Activated B cell treated with CpG ODN at 0.5 μM for 24 hours (primary cell): ENCODE measurements around the gene PTPRJ. TPM values are rescaled to one million over a fixed set of nuclear protein-coding genes. Genes with fewer than 3 reads are reported as not detected.

ENCODE experiments used
- ATAC-seq: fragments of 200-7000 bp; cut with Tn5 transposase; one replicate; pipeline ENCODE4 v1.10.0; 2021; ENCODE audit warnings: low read depth, mild to moderate bottlenecking, moderate library complexity
- CTCF ChIA-PET: fragments of 350-600 bp; sonication (Branson Sonifier 250); formaldehyde crosslinking; loops from one replicate; lab custom pipeline; 2021; ENCODE audit warnings: antibody characterized with exemption; lab: Charles Lee
- POLR2A ChIA-PET: fragments of 350-600 bp; sonication (Branson Sonifier 250); formaldehyde crosslinking; loops from one replicate; lab custom pipeline; 2021; ENCODE audit warnings: antibody characterized with exemption; lab: Charles Lee
- DNase-seq: peaks from one replicate; pipeline ENCODE4 v3.0.0; 2022
- H3K27ac Mint-ChIP-seq: one replicate; pipeline ENCODE4 v1.8.0; 2020; ENCODE audit warnings: mixed read lengths
- H3K27me3 Mint-ChIP-seq: one replicate; pipeline ENCODE4 v1.8.0; 2021; ENCODE audit warnings: mixed read lengths
- H3K36me3 Mint-ChIP-seq: one replicate; pipeline ENCODE4 v1.8.0; 2021; ENCODE audit warnings: low read depth, mixed read lengths
- H3K4me1 Mint-ChIP-seq: one replicate; pipeline ENCODE4 v1.8.0; 2021; ENCODE audit warnings: mixed read lengths
- H3K4me3 Mint-ChIP-seq: one replicate; pipeline ENCODE4 v1.8.0; 2020; ENCODE audit warnings: mild to moderate bottlenecking, mixed read lengths
- H3K9me3 Mint-ChIP-seq: one replicate; pipeline ENCODE4 v1.8.0; 2020; ENCODE audit warnings: mixed read lengths
- intact Hi-C: fragments of 100-400 bp; cut with micrococcal nuclease; formaldehyde crosslinking; loops from one replicate; pipeline ENCODE4 v1.15.1; 2024
- total RNA-seq: library from RNA; stranded (reverse); gene quantifications from 2 replicates; pipeline ENCODE4 v1.2.3, GENCODE V29; 2022
- TF ChIP-seq, protein P1 (sequence below): fragments of 200-600 bp; IDR thresholded peaks from one replicate; pipeline ENCODE4 v1.8.0; 2022; ENCODE audit warnings: antibody characterized with exemption, mild to moderate bottlenecking

Gene PTPRJ
- total RNA-seq, 1 donor from 2014 or later = 19.2 TPM

- no peak overlapping the region for H3K4me3 Mint-ChIP-seq
- ChIA-PET CTCF (no interaction called here), POLR2A (no interaction called here)
- intact Hi-C loops = no loop called here
- no peak overlapping the region for H3K27ac Mint-ChIP-seq
- no peak for DNase-seq
- no peak for ATAC-seq
- H3K4me1 Mint-ChIP-seq = peaks cover 42% of the 10 kb centered on the region
- no peaks in the 10 kb centered on the region for H3K36me3 Mint-ChIP-seq
- no peaks in the 10 kb centered on the region for H3K27me3 Mint-ChIP-seq
- H3K9me3 Mint-ChIP-seq = no peaks in the 10 kb centered on the region
- TF ChIP-seq, protein P1, sequence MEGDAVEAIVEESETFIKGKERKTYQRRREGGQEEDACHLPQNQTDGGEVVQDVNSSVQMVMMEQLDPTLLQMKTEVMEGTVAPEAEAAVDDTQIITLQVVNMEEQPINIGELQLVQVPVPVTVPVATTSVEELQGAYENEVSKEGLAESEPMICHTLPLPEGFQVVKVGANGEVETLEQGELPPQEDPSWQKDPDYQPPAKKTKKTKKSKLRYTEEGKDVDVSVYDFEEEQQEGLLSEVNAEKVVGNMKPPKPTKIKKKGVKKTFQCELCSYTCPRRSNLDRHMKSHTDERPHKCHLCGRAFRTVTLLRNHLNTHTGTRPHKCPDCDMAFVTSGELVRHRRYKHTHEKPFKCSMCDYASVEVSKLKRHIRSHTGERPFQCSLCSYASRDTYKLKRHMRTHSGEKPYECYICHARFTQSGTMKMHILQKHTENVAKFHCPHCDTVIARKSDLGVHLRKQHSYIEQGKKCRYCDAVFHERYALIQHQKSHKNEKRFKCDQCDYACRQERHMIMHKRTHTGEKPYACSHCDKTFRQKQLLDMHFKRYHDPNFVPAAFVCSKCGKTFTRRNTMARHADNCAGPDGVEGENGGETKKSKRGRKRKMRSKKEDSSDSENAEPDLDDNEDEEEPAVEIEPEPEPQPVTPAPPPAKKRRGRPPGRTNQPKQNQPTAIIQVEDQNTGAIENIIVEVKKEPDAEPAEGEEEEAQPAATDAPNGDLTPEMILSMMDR = no peak
These were observed 117.7 kb downstream of the PTPRJ start for GRCh38 chr11:48098024-48098423.

DNA sequence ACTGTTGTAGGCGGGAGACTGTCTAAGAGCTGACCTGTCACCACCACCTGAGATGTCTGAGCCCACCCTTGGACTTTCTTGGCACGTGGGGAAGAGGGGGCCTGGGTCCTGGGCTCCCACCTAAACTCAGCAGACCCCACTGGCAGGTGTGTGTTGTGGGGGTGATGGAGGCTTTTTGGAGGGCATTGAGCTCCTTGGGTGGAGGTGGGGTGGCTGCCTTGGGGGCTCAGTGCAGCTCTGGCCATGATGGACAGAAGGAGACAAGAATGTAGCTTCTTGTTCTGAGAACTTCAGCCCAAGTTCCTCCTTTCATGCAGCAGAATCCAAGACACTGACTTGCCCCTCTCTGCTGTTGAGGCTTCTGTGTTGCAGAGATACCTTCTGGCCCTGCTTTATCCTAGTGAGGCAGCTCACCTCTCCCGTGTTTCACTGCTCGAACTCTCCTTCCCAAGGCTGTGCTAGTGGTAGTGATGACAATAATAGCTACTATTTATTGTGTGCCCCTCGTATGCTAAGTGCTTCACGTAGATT is 119.6 kb downstream of the PTPRJ start:
- Mint-ChIP-seq H3K4me1 (peaks cover 47% of the 10 kb centered on the region), H3K36me3 (no peaks in the 10 kb centered on the region), H3K27ac (no peak overlapping the region)

DNA sequence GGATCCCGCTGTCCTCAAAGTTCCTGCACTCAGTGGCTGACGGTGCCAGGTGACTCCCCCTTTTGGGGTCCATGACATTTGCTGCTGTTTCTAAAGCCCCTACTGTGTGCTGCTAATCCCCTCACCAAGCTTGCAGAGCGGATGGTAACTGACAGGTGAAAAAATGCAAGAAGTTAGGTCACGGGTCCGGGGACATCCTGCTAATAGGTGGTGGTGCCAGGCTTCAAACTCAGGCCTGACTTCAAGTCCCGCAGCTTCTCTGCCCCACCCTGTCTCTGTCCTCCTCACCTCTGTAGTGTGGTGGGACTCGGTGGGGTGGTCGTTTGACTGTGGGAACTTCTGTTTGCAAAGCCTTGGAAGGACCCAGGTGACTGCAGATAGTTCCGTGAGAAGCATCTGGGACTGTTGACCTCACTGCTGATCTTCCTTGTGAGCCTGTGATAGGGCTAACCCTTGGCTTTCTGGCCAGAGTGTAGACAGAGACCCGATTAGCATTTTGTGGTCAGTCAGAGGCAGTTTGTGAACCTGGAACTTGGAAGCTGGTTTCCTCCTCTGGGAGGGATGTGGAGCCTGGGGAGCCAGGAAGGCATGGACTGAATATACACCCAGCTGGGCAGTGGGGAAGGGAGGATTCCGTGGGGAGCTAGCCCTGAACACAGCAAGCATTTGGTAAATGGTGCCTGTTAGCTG is 120.8 kb downstream of the PTPRJ start:
- ATAC-seq = no peak
- no peak for DNase-seq
- POLR2A ChIA-PET = interaction anchor here (1.5 kb wide), 1 partner anchor 9 kb away, joined by 14 read pairs; no protein-coding TSS in a partner anchor
- Mint-ChIP-seq H3K4me3 (no peak overlapping the region), H3K4me1 (peaks cover 56% of the 10 kb centered on the region), H3K9me3 (no peaks in the 10 kb centered on the region), H3K27me3 (no peaks in the 10 kb centered on the region), H3K36me3 (no peaks in the 10 kb centered on the region), H3K27ac (peak overlapping the region; percentile 46)
- intact Hi-C loops = no loop called here
- CTCF ChIA-PET = interaction anchor here (1.4 kb wide), 1 partner anchor 8 kb away, joined by 3 read pairs; no protein-coding TSS in a partner anchor
- TF ChIP-seq, protein P1 = no peak

More for the DNA sequence above, 119.6 kb downstream of the PTPRJ start:
- CTCF ChIA-PET = interaction anchor here (1.4 kb wide), 2 partner anchors 9 to 103 kb away, joined by 3 read pairs; no protein-coding TSS in a partner anchor
- no peaks in the 10 kb centered on the region for H3K27me3 Mint-ChIP-seq
- intact Hi-C loops = no loop called here
- no peaks in the 10 kb centered on the region for H3K9me3 Mint-ChIP-seq
- ATAC-seq (no peak), DNase-seq (no peak)
- POLR2A ChIA-PET = interaction anchor here (0.6 to 0.8 kb wide), 4 partner anchors 8 to 705 kb away, joined by 3 to 5 read pairs (median 4); no protein-coding TSS in a partner anchor
- no peak overlapping the region for H3K4me3 Mint-ChIP-seq
- TF ChIP-seq, protein P1 = no peak

DNA sequence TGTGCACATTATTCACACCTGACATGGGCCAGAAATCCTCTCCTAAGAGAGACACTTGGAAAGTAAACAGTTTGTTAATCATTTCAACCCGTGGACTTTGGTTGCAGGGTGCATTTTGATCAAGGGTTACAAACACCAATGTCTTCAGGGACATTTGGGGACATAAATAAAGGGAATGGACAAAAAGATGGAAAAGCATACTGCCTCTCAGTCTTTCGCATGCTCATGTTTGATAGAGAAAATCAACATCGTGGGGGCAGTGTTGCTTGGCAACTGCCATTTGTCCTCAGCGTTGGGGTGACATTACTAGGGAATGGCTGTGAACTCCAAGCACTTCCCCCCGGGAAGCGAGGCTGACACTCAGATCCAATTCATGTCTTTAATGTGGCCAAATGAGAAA is 121.6 kb downstream of the PTPRJ start:
- no peak overlapping the region for H3K4me3 Mint-ChIP-seq
- DNase-seq (no peak), ATAC-seq (no peak)
- intact Hi-C loops = no loop called here
- H3K27me3 Mint-ChIP-seq = no peaks in the 10 kb centered on the region
- ChIA-PET POLR2A (interaction anchor here (1.5 kb wide), 1 partner anchor 10 kb away, joined by 14 read pairs; no protein-coding TSS in a partner anchor), CTCF (no interaction called here)
- H3K4me1 Mint-ChIP-seq = peaks cover 63% of the 10 kb centered on the region
- no peaks in the 10 kb centered on the region for H3K9me3 Mint-ChIP-seq
- H3K36me3 Mint-ChIP-seq = no peaks in the 10 kb centered on the region
- no peak overlapping the region for H3K27ac Mint-ChIP-seq
- TF ChIP-seq, protein P1 = no peak
